Fibroblast of lung (primary cell): Measurements from ENCODE around the gene CTNNA2. TPM values are rescaled to one million over a fixed set of nuclear protein-coding genes. Genes with fewer than 3 reads are reported as not detected.

Experiments
- DNase-seq, 2 donors: peaks; one replicate each; pipeline versions ENCODE4 v3.0.0 to v3.0.0-alpha.2; 2010; ENCODE audit warnings: low read depth in 2 of 2
- H2AFZ ChIP-seq: 2 replicates; pipeline ENCODE4 v1.5.1; 2012; ENCODE audit warnings: low read length, control low read depth, inconsistent platforms
- H3K27ac ChIP-seq: 2 replicates; pipeline ENCODE4 v1.5.1; 2011; ENCODE audit warnings: low read length, control low read depth; ENCODE audit not compliant: insufficient read depth
- H3K27me3 ChIP-seq: 2 replicates; pipeline ENCODE4 v1.5.1; 2011; ENCODE audit warnings: mild to moderate bottlenecking, low read length; ENCODE audit not compliant: control insufficient read depth, insufficient read depth
- H3K36me3 ChIP-seq: 2 replicates; pipeline ENCODE4 v1.5.1; 2011; ENCODE audit warnings: low read length; ENCODE audit not compliant: control insufficient read depth, insufficient read depth
- H3K4me1 ChIP-seq: 2 replicates; pipeline ENCODE4 v1.5.1; 2011; ENCODE audit warnings: low read length; ENCODE audit not compliant: control insufficient read depth, insufficient read depth; ENCODE audit errors: extremely low read depth
- H3K4me2 ChIP-seq: 2 replicates; pipeline ENCODE4 v1.5.1; 2011; ENCODE audit warnings: low read length, control low read depth; ENCODE audit not compliant: insufficient read depth; ENCODE audit errors: extremely low read depth
- H3K4me3 ChIP-seq, 4 experiments: fragments of 200-600 bp in 1 of 4; sonication (generic) in 1 of 4; replicated peaks in 1 of 4; 2 replicates each; pipeline ENCODE4 v1.5.1; 2011 to 2016; ENCODE audit warnings: low read length in 4 of 4, low read depth in 3 of 4, mild to moderate bottlenecking in 3 of 4, control low read depth in 2 of 4, inconsistent platforms in 1 of 4, mixed read lengths in 1 of 4; ENCODE audit not compliant: insufficient read depth in 1 of 4; ENCODE audit errors: control extremely low read depth in 1 of 4
- H3K79me2 ChIP-seq: 2 replicates; pipeline ENCODE4 v1.5.1; 2012; ENCODE audit warnings: mild to moderate bottlenecking, low read length, inconsistent platforms; ENCODE audit not compliant: control insufficient read depth, insufficient read depth
- H3K9ac ChIP-seq: 2 replicates; pipeline ENCODE4 v1.5.1; 2011; ENCODE audit warnings: mild to moderate bottlenecking, low read length, control low read depth; ENCODE audit not compliant: insufficient read depth
- H3K9me3 ChIP-seq: 2 replicates; pipeline ENCODE4 v1.5.1; 2012; ENCODE audit warnings: low read depth, low read length; ENCODE audit not compliant: control insufficient read depth, insufficient read depth
- H4K20me1 ChIP-seq: 2 replicates; pipeline ENCODE4 v1.5.1; 2011; ENCODE audit warnings: low read length; ENCODE audit not compliant: control insufficient read depth, insufficient read depth; ENCODE audit errors: extremely low read depth
- CTCF ChIP-seq, 2 donors: IDR thresholded peaks in 1 of 2; conservative IDR thresholded peaks in 1 of 2; 1 replicate in 1 of 2; 2 replicates in 1 of 2; pipeline ENCODE4 v1.5.1; 2011 to 2012; ENCODE audit warnings: low read length in 2 of 2, control low read depth in 1 of 2, inconsistent platforms in 1 of 2, low read depth in 1 of 2, mild to moderate bottlenecking in 1 of 2
- EZH2 ChIP-seq: IDR thresholded peaks from 2 replicates; pipeline ENCODE4 v1.5.1; 2012; ENCODE audit warnings: low read length, control low read depth, mild to moderate bottlenecking; ENCODE audit errors: missing control alignments
- polyA plus RNA-seq, 2 donors: library from polyadenylated mRNA; depleted of rRNA in 1 of 2; stranded (reverse) in 1 of 2; unstranded in 1 of 2; fragments of >200 nt; gene quantifications; 2 replicates each; pipeline ENCODE4 v1.2.1, GENCODE V29; 2011 to 2012; ENCODE audit warnings: missing spikeins in 1 of 2
- total RNA-seq: library from RNA; depleted of rRNA; stranded (reverse); fragments of >200 nt; gene quantifications from 2 replicates; pipeline ENCODE4 v1.2.1, GENCODE V29; 2014

CTNNA2 gene
- total and polyA plus RNA-seq, 2 donors (not counting 1 experiment from before 2014, with no cell fraction given): not detected

GRCh38 chr2:80568011-80568410, 1055.2 kb downstream of the CTNNA2 start:
- no peak overlapping the region for H3K4me2 ChIP-seq
- H3K4me3 ChIP-seq: no peak overlapping the region
- DNase-seq: no peak

DNA sequence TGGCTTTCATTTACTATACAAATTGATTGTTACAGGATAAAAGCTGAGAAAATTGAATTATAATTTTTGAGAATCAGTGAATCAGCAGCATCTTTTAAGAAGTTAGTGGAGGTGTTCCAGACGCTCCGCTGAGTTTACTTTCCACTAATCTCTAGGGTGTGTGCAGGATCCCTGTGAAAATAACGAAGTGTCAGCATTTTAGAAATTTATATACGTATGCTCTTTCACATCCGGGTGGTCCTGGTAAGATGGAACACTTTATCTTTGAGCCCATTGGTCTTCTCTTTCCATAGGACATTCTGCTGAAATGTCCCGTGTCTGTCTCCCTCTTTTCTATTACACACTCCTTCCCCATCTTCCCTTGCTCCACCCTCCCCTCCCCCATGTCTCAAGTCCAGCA, 1060.3 kb downstream of the CTNNA2 start:
- H4K20me1 ChIP-seq: no peaks in the 10 kb centered on the region
- TF ChIP-seq EZH2 (no peak), CTCF (conservative IDR thresholded peaks at IDR 0.05 in 1 of 2, IDR thresholded peaks at IDR 0.05 in 1 of 2; ENCODE audit: low read depth in 1 of 2, low read length in 2 of 2) (no peak)
- no peak overlapping the region for H3K4me3 ChIP-seq

More at GRCh38 chr2:80568011-80568410, 1055.2 kb downstream of the CTNNA2 start:
- no peaks in the 10 kb centered on the region for H3K27me3 ChIP-seq
- no peak overlapping the region for H3K9ac ChIP-seq
- H2AFZ ChIP-seq: no peak overlapping the region
- H3K9me3 ChIP-seq: no peaks in the 10 kb centered on the region
- H3K4me1 ChIP-seq: no peaks in the 10 kb centered on the region
- H3K27ac ChIP-seq: no peak overlapping the region
- TF ChIP-seq CTCF (conservative IDR thresholded peaks at IDR 0.05 in 1 of 2, IDR thresholded peaks at IDR 0.05 in 1 of 2; ENCODE audit: low read depth in 1 of 2, low read length in 2 of 2): no peak
- TF ChIP-seq EZH2: no peak
- no peaks in the 10 kb centered on the region for H3K79me2 ChIP-seq
- no peaks in the 10 kb centered on the region for H3K36me3 ChIP-seq
- H4K20me1 ChIP-seq: no peaks in the 10 kb centered on the region

DNA sequence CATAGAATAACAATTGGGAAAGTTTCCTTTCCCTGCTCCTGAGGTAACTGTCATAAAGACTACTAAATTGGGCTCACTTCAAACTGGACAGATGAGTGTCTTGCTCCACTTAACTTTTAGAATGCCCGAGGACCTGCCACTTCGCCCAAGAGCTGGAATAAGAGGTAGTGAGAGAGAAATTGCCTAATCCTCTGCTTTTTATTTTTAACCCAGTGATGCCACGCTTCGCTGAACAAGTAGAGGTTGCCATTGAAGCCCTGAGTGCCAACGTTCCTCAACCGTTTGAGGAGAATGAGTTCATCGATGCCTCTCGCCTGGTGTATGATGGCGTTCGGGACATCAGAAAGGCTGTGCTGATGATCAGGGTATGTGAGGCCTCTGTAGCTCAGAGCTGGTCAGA, 1061.1 kb downstream of the CTNNA2 start:
- no peaks in the 10 kb centered on the region for H3K36me3 ChIP-seq
- TF ChIP-seq CTCF (conservative IDR thresholded peaks at IDR 0.05 in 1 of 2, IDR thresholded peaks at IDR 0.05 in 1 of 2; ENCODE audit: low read depth in 1 of 2, low read length in 2 of 2): no peak
- no peak for TF ChIP-seq EZH2
- no peak overlapping the region for H3K4me3 ChIP-seq
- no peak overlapping the region for H3K27ac ChIP-seq
- no peak overlapping the region for H3K4me2 ChIP-seq
- no peak overlapping the region for H3K9ac ChIP-seq
- H2AFZ ChIP-seq: no peak overlapping the region
- H3K9me3 ChIP-seq: no peaks in the 10 kb centered on the region
- no peaks in the 10 kb centered on the region for H3K4me1 ChIP-seq
- DNase-seq: no peak
- no peaks in the 10 kb centered on the region for H3K27me3 ChIP-seq
- H3K79me2 ChIP-seq: no peaks in the 10 kb centered on the region
- H4K20me1 ChIP-seq: no peaks in the 10 kb centered on the region

More for the DNA sequence above, 1060.3 kb downstream of the CTNNA2 start:
- Histone ChIP-seq H3K9me3 (no peaks in the 10 kb centered on the region), H3K4me1 (no peaks in the 10 kb centered on the region), H3K27ac (no peak overlapping the region), H3K79me2 (no peaks in the 10 kb centered on the region), H2AFZ (no peak overlapping the region), H3K27me3 (no peaks in the 10 kb centered on the region), H3K4me2 (no peak overlapping the region), H3K9ac (no peak overlapping the region), H3K36me3 (no peaks in the 10 kb centered on the region)
- DNase-seq: no peak
